Measurements from ENCODE around the gene ATP6V1B1.

DNA sequence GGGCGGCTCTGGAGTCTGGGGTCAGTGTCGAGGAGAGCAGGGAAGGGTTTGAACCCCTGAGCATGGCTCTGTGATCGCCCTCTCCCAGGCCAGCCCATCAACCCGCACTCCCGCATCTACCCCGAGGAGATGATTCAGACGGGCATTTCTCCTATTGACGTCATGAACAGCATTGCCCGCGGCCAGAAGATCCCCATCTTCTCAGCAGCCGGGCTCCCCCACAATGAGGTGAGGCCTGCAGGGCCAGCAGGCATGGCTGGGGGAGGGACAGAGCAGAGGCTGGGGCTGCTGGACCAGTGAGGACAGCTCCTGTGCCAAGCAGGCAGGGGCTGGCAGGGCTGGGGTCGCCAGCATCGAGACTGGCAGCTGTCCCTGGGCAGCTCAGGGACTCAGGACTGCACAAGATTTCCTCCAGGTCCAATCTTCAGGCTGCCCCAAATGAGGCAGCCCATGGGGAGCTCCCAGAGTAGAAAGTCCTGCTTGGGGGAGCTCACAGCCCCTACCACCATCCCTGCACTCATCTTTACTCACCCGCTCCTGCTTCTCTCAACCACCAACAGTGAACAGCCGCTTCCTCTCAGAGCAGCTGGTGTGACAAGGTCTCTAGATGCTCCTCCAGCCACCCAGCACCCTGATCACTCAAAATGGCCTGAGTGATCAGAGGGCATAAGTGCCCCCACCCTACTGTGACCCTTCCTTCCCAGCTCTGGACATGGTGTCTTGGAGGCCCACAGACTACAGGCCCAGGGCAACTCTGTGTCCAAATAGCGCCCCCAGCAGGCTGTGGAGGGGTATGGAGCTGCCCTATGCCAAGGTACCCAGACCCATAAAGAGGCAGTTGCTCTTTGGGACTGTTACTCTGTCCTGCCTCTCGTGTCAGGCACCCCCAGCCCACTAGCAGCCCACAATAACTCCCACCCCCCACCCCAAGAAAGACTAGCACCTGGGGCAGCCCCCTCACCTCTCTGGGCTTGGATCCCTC is 24.4 kb downstream of the ATP6V1B1 start:
- no peak for TF ChIP-seq POLR2AphosphoS5 (IDR thresholded peaks at IDR 0.05)
- TF ChIP-seq POLR2A (IDR thresholded peaks at IDR 0.05) = no peak
- TF ChIP-seq, protein P1, sequence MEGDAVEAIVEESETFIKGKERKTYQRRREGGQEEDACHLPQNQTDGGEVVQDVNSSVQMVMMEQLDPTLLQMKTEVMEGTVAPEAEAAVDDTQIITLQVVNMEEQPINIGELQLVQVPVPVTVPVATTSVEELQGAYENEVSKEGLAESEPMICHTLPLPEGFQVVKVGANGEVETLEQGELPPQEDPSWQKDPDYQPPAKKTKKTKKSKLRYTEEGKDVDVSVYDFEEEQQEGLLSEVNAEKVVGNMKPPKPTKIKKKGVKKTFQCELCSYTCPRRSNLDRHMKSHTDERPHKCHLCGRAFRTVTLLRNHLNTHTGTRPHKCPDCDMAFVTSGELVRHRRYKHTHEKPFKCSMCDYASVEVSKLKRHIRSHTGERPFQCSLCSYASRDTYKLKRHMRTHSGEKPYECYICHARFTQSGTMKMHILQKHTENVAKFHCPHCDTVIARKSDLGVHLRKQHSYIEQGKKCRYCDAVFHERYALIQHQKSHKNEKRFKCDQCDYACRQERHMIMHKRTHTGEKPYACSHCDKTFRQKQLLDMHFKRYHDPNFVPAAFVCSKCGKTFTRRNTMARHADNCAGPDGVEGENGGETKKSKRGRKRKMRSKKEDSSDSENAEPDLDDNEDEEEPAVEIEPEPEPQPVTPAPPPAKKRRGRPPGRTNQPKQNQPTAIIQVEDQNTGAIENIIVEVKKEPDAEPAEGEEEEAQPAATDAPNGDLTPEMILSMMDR (IDR thresholded peaks at IDR 0.05) = no peak
